ENCODE measurements around the gene CYSRT1. TPM values are rescaled to one million over a fixed set of nuclear protein-coding genes. Genes with fewer than 3 reads are reported as not detected.

CYSRT1 gene
- total RNA-seq, 1 experiment from 2014 or later: 1.0 TPM

DNA sequence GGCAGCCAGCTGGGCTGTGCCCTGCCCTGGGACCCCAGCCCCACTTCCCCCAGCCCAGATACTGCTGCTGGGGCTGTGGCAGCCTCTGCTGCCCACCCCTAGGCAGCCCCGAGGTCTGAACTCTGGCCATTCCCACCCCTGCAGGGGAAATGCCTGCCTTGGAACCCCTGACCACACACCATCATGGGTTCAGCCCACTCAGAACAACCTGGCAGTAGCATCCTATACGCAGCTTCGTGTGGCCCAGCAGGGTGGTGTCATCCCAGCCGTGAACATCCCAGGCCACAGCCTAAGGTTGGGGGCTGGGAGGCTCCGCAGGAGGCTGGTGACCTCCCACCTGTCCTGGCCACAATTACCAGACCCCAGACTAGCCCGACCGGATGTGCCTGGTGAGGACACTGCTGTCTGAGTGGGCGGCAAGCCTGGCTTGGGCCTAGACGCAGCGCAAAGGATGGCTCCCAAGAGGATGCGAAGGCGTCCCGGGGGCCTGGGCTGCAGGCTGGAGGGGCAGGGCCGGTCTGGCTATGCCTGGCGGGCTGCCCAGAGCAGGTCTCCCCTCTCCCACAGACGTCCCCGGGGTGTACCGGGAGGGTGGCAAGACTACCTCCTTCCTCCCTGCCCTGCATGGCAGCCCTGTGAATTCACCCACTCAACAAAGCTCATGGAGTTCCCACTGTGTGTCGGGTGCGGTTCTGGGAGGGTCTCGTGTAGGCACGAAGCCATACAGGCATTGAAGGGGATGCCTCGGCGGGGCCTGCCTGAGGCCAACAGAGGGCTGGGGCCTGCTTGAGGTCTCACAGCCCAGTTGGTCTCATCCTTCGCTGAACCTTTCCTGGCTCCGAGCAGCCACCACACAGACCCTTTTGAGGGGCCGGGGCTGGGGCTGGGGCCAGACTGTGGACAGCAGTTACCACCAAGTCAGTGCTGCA is 4.3 kb downstream of the CYSRT1 start:
- no peak overlapping the region for H2BK5ac ChIP-seq (ENCODE audit: insufficient read length, low read length)
- H3K18ac ChIP-seq (ENCODE audit: insufficient read length, low read depth, low read length): no peak overlapping the region
- H4K20me1 ChIP-seq (ENCODE audit: control insufficient read depth, insufficient read depth, insufficient read length): no peaks in the 10 kb centered on the region
- H3K79me2 ChIP-seq (ENCODE audit: insufficient read depth, low read length): no peaks in the 10 kb centered on the region
- no peak overlapping the region for H4K8ac ChIP-seq (replicated peaks; ENCODE audit: insufficient read length, low read depth, low read length)
- no peak overlapping the region for H2BK20ac ChIP-seq (ENCODE audit: low read depth, low read length, poor library complexity, severe bottlenecking)
- H3K4me2 ChIP-seq (ENCODE audit: insufficient read depth, insufficient read length, low read length): no peak overlapping the region
- no peak overlapping the region for H2AFZ ChIP-seq (ENCODE audit: low read length)
- H2BK15ac ChIP-seq (ENCODE audit: low read depth, low read length): no peak overlapping the region
- Mint-ChIP-seq H3K27ac (no peak overlapping the region), H3K4me3 (no peak overlapping the region), H3K36me3 (ENCODE audit: insufficient read depth in 1 of 3, low read depth in 3 of 3) (no peaks in the 10 kb centered on the region), H3K4me1 (peaks cover 2 to 3% of the 10 kb centered on the region in 2 experiments), H3K27me3 (ENCODE audit: low read depth) (no peaks in the 10 kb centered on the region; the same call in 1 of the 2 replicates), H3K9me3 (no peaks in the 10 kb centered on the region)
- no peaks in the 10 kb centered on the region for H3K4me1 ChIP-seq (ENCODE audit: insufficient read depth, low read length)
- H2BK120ac ChIP-seq (ENCODE audit: low read depth, low read length, poor library complexity, severe bottlenecking): no peak overlapping the region
- no peak overlapping the region for H2AK5ac ChIP-seq (ENCODE audit: insufficient read length, low read length)
- H3K56ac ChIP-seq (ENCODE audit: insufficient read length, low read depth, low read length): no peak overlapping the region
- H3K27ac ChIP-seq (ENCODE audit: insufficient read length, low read depth, low read length): no peak overlapping the region
- no peak overlapping the region for H3T11ph ChIP-seq (ENCODE audit: low read length)
- no peaks in the 10 kb centered on the region for H3K9me3 ChIP-seq (ENCODE audit: control insufficient read depth, low read depth, low read length)
- H4K5ac ChIP-seq (ENCODE audit: insufficient read length, low read depth, low read length): no peak overlapping the region
- no CpG with 5 or more reads among the region's 27 CpGs for WGBS (ENCODE audit: extremely low coverage, insufficient read length, low lambda C conversion rate)
- H3K9ac ChIP-seq (ENCODE audit: extremely low read depth, insufficient read length, low read length): no peak overlapping the region
- no peak overlapping the region for H3K4ac ChIP-seq (ENCODE audit: low read depth, low read length)
- no peaks in the 10 kb centered on the region for H3K27me3 ChIP-seq (ENCODE audit: insufficient read depth, low read length)
- H4K91ac ChIP-seq (ENCODE audit: insufficient read length, low read depth, low read length): no peak overlapping the region
- peaks cover 4% of the 10 kb centered on the region for H3K23me2 ChIP-seq (ENCODE audit: insufficient read length, low read depth, low read length, poor library complexity, severe bottlenecking)
- no peak for DNase-seq
- H3K79me1 ChIP-seq (ENCODE audit: insufficient read depth, low read depth, low read length, poor library complexity, severe bottlenecking): no peaks in the 10 kb centered on the region
- no peak overlapping the region for H3K23ac ChIP-seq (ENCODE audit: insufficient read length, low read depth, low read length)
- no peak overlapping the region for H2BK12ac ChIP-seq (ENCODE audit: insufficient read length, low read depth, low read length)
- H3K14ac ChIP-seq (ENCODE audit: insufficient read depth, low read length): no peak overlapping the region
- TF ChIP-seq, protein P1, sequence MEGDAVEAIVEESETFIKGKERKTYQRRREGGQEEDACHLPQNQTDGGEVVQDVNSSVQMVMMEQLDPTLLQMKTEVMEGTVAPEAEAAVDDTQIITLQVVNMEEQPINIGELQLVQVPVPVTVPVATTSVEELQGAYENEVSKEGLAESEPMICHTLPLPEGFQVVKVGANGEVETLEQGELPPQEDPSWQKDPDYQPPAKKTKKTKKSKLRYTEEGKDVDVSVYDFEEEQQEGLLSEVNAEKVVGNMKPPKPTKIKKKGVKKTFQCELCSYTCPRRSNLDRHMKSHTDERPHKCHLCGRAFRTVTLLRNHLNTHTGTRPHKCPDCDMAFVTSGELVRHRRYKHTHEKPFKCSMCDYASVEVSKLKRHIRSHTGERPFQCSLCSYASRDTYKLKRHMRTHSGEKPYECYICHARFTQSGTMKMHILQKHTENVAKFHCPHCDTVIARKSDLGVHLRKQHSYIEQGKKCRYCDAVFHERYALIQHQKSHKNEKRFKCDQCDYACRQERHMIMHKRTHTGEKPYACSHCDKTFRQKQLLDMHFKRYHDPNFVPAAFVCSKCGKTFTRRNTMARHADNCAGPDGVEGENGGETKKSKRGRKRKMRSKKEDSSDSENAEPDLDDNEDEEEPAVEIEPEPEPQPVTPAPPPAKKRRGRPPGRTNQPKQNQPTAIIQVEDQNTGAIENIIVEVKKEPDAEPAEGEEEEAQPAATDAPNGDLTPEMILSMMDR (conservative IDR thresholded peaks at IDR 0.05): no peak

Measured in H9 (cell line).